Tibial nerve (tissue), 4 donors: ENCODE results near the gene ETV7. TPM values are rescaled to one million over a fixed set of nuclear protein-coding genes. Genes with fewer than 3 reads are reported as not detected.

ENCODE experiments used
- DNase-seq, 2 donors: peaks; one replicate each; pipeline ENCODE4 v3.0.0-alpha.2; 2019; ENCODE audit warnings: low spot score in 2 of 2
- H3K27ac ChIP-seq, 4 donors: fragments of 200-600 bp; sonication (generic) in 3 of 4; one replicate each; pipeline ENCODE4 v1.5.1; 2017 to 2019; ENCODE audit warnings: mild to moderate bottlenecking in 1 of 4
- H3K27me3 ChIP-seq, 2 donors: fragments of 200-600 bp; sonication (generic) in 1 of 2; one replicate each; pipeline versions ENCODE4 v1.5.1 to v1.6.0; 2017 to 2019
- H3K36me3 ChIP-seq, 3 donors: fragments of 200-600 bp; sonication (generic); one replicate each; pipeline ENCODE4 v1.5.1; 2018 to 2019
- H3K4me1 ChIP-seq, 4 donors: fragments of 200-600 bp; sonication (generic) in 3 of 4; one replicate each; pipeline ENCODE4 v1.5.1; 2017 to 2019
- H3K4me3 ChIP-seq, 4 donors: fragments of 200-600 bp; sonication (generic) in 3 of 4; one replicate each; pipeline ENCODE4 v1.5.1; 2017 to 2019; ENCODE audit warnings: mild to moderate bottlenecking in 1 of 4, moderate library complexity in 1 of 4
- H3K9me3 ChIP-seq, 4 donors: fragments of 200-600 bp; sonication (generic) in 3 of 4; one replicate each; pipeline ENCODE4 v1.5.1; 2017 to 2019
- EP300 ChIP-seq, 2 donors: sonication (generic); formaldehyde crosslinking; IDR thresholded peaks; one replicate each; pipeline ENCODE4 v1.6.1; 2017; ENCODE audit warnings: antibody characterized with exemption in 2 of 2, mild to moderate bottlenecking in 1 of 2
- POLR2A ChIP-seq, 2 donors: fragments of 450-650 bp; IDR thresholded peaks; one replicate each; pipeline ENCODE4 v1.6.1; 2017; ENCODE audit warnings: antibody characterized with exemption in 2 of 2, mild to moderate bottlenecking in 2 of 2, moderate library complexity in 2 of 2
- WGBS, 2 donors: methylation state at CpG; one replicate each; pipeline ENCODE4 v1.1.5; 2018; 5-methylcytosine and 5-hydroxymethylcytosine counted together
- total RNA-seq, 4 donors: library from RNA; depleted of rRNA; stranded (reverse); fragments of >200 nt; gene quantifications; one replicate each; pipeline ENCODE4 v1.1.0, GENCODE V29; 2016
- TF ChIP-seq, protein P1 (sequence below), 5 experiments: fragments of 200-600 bp in 3 of 5; fragments of 450-650 bp in 2 of 5; sonication (generic) in 3 of 5; IDR thresholded peaks; one replicate each; pipeline ENCODE4 v1.5.1; 2016 to 2019; ENCODE audit warnings: antibody characterized with exemption in 5 of 5, mild to moderate bottlenecking in 3 of 5, moderate library complexity in 2 of 5

The ETV7 gene
- total RNA-seq, 4 donors from 2014 or later: 0.60 to 9.2 (median 2.9) TPM

DNA sequence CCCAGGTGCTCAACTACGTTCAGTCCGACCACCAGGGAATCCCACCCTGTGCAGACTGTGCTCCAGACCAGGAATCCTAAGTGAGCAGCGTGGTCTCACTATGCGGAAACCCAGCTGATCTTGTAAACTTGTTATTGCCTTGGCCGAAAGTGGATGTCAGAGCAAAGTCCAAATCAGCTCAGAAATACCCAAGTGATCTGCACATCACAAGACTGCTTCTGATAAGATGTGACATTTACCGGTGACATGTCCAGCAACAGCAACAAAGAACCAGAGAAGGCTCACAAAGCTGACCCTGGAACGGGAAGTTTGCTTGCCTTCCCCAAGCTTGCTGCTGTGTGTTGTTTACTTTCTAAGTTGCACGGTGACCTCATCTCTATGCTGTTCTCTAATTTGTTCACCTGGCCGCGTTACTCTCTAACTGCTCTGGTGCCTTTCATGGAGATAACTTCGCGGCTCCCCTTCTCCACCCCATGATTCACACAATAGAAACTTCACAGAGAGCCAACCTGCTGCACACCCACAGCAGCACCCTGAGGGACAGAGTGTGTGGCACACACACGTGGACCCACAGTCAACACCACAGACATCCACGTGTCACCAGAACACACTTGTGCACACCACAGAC lies 52.5 kb downstream of the ETV7 start:
- Histone ChIP-seq H3K36me3 (no peaks in the 10 kb centered on the region), H3K9me3 (no peaks in the 10 kb centered on the region), H3K4me1 (peaks cover 0 to 30% (median 0%) of the 10 kb centered on the region in 4 donors), H3K27ac (peak overlapping the region in 3 of 4 donors; percentile 29 to 66 (median 48)), H3K4me3 (no peak overlapping the region), H3K27me3 (no peaks in the 10 kb centered on the region)
- TF ChIP-seq POLR2A (IDR thresholded peaks at IDR 0.05) (no peak), EP300 (IDR thresholded peaks at IDR 0.05) (no peak)
- TF ChIP-seq, protein P1, sequence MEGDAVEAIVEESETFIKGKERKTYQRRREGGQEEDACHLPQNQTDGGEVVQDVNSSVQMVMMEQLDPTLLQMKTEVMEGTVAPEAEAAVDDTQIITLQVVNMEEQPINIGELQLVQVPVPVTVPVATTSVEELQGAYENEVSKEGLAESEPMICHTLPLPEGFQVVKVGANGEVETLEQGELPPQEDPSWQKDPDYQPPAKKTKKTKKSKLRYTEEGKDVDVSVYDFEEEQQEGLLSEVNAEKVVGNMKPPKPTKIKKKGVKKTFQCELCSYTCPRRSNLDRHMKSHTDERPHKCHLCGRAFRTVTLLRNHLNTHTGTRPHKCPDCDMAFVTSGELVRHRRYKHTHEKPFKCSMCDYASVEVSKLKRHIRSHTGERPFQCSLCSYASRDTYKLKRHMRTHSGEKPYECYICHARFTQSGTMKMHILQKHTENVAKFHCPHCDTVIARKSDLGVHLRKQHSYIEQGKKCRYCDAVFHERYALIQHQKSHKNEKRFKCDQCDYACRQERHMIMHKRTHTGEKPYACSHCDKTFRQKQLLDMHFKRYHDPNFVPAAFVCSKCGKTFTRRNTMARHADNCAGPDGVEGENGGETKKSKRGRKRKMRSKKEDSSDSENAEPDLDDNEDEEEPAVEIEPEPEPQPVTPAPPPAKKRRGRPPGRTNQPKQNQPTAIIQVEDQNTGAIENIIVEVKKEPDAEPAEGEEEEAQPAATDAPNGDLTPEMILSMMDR (IDR thresholded peaks at IDR 0.05): no peak
- DNase-seq: no peak
- WGBS, 2 donors: 68 to 76% methylated on average over 14 of the region's 14 CpGs

DNA sequence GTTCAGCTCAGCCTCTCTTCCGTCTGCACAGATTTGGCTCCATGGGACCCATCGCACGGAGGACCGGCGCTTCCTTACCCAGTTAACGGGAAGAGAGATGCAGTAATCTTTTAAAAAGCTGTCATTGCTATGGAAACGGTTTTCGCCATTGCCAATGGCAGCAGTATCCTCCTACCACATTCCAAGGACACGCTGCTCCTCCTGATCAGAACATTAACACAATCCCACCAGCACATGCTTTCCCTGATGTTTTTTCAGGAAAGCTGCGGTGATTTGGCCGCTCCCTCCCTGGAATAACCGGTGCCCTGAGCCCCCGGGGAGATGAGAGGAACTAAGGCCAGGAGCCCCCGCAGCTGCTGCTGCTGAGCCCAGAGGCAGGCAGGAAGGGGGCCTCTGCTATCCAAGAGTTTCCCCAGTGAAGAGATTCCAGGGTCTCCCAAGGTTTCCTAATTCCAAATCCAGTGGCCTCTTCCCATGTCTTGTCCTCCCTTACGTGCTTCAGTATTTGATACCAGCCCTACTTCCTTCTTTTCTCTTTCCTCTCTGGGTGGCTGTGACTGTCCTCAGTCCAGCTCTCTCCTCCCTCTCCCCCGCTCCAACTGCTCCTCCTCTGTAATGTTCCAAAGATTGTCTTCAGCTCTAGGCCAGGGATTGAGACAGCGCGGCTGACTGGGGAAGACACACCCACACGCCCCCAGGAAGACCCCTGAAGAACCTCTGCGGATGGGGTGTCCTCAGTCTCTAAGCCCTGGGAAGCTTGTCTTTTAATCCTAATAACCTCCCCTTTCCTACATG lies 53.3 kb downstream of the ETV7 start:
- TF ChIP-seq POLR2A (IDR thresholded peaks at IDR 0.05) (no peak), EP300 (IDR thresholded peaks at IDR 0.05) (peak in 1 of 2 donors; percentile 40)
- TF ChIP-seq, protein P1 (IDR thresholded peaks at IDR 0.05): no peak
- WGBS, 2 donors: 30 to 39% methylated on average over 20 of the region's 20 CpGs
- no peaks in the 10 kb centered on the region for H3K27me3 ChIP-seq
- DNase-seq: peak in 1 of 2 donors; percentile 19
- no peak overlapping the region for H3K4me3 ChIP-seq
- H3K36me3 ChIP-seq: no peaks in the 10 kb centered on the region
- no peaks in the 10 kb centered on the region for H3K9me3 ChIP-seq
- peaks cover 0 to 23% (median 0%) of the 10 kb centered on the region in 4 donors for H3K4me1 ChIP-seq
- peak overlapping the region in 3 of 4 donors; percentile 0 to 66 (median 29) for H3K27ac ChIP-seq

DNA sequence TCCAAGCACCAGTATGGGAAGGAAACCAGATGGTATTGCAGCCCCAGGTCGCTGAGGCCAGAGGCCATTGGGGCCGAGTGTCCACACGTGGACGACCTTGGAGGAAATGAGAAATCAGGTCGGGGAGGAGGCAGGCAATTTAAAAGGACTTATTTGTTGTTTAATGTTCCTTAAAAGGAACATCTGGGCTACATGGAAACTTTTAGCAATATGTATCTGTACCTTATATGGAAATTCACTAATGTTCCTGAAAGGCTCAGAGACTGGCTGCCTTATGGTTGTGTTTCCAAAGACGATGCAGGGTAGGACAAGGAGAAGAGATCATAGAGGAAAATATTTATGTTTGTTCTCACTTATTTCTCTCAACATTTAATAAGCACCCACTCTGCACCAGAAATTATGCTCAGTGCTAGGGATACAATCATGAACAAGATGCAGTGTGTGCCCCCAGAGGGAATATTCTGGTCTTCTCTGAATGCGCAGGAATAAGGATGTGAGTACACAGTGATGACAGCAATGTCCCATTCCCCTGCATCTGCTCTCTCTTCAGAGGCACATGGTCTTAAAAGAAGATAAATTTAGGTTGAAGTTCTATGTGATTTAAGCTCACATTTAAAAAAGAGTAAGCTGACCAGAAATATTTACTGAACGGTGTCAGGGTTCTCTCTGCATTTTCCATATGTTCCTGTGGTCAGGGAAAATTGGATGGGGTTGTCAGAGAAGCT lies 54.1 kb downstream of the ETV7 start:
- H3K27ac ChIP-seq: no peak overlapping the region

DNA sequence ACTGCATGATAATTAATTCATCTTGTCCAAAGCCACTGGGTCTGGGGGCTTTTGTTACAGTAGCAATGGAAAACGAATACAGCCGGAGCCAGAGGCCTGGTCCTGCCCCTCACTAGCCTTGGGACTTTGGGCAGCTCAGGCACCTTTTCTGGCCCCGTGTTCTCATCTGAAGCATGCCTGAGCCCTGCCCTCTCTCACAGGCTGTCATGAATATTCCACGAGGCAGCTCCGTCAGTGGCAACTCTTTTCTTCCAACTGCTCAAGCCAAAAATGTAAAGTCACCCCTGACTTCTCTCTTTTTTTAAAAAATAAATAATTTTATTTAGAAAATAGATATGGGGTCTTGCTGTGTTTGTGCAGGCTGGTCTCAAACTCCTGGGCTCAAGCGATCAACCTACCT lies 56.1 kb downstream of the ETV7 start:
- 91 to 93% methylated on average over 6 of the region's 6 CpGs for WGBS, 2 donors
- H3K27me3 ChIP-seq: no peaks in the 10 kb centered on the region

More for the DNA sequence above, 54.1 kb downstream of the ETV7 start:
- DNase-seq: no peak
- no peaks in the 10 kb centered on the region for H3K36me3 ChIP-seq
- no peak for TF ChIP-seq EP300 (IDR thresholded peaks at IDR 0.05)
- TF ChIP-seq POLR2A (IDR thresholded peaks at IDR 0.05): no peak
- TF ChIP-seq, protein P1 (IDR thresholded peaks at IDR 0.05): no peak
- H3K27me3 ChIP-seq: no peaks in the 10 kb centered on the region
- peaks cover 0 to 27% (median 0%) of the 10 kb centered on the region in 4 donors for H3K4me1 ChIP-seq
- no peaks in the 10 kb centered on the region for H3K9me3 ChIP-seq
- no peak overlapping the region for H3K4me3 ChIP-seq
- WGBS, 2 donors: 56 to 73% methylated on average over 8 of the region's 8 CpGs

More for the DNA sequence above, 56.1 kb downstream of the ETV7 start:
- Histone ChIP-seq H3K4me3 (no peak overlapping the region), H3K27ac (no peak overlapping the region), H3K4me1 (peaks cover 0 to 46% (median 0%) of the 10 kb centered on the region in 4 donors), H3K36me3 (no peaks in the 10 kb centered on the region), H3K9me3 (no peaks in the 10 kb centered on the region)
- TF ChIP-seq, protein P1 (IDR thresholded peaks at IDR 0.05): no peak
- TF ChIP-seq EP300 (IDR thresholded peaks at IDR 0.05): no peak
- DNase-seq: no peak
